GM21786 (cell line): Measurements from ENCODE around the gene BSG.
"Not testable (repeated sequence)": the region's sequence is repeated elsewhere in the genome, so short reads cannot be mapped to it uniquely, and the experiment has no call there.

ENCODE experiments used
- ATAC-seq: cut with Tn5 transposase; IDR thresholded peaks from one replicate; pipeline ENCODE4 v1.9.1; 2021; ENCODE audit not compliant: unreplicated experiment

BSG gene

DNA sequence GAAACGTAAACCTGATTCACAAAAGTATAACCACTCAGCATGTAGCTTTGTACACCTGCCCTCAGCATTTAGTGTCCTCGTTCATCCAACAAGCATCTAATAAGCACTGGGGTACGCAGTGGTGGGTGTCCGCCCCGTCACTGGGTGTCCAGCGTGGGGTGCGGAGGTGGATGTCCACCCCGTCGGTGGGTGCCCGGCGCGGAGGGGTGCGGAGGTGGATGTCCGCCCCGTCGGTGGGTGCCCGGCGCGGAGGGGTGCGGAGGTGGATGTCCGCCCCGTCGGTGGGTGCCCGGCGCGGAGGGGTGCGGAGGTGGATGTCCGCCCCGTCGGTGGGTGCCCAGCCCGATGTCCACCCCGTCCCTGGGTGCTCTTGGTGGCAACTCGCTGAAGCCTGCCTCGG, 12.8 kb downstream of the BSG start:
- not testable (repeated sequence) for ATAC-seq

DNA sequence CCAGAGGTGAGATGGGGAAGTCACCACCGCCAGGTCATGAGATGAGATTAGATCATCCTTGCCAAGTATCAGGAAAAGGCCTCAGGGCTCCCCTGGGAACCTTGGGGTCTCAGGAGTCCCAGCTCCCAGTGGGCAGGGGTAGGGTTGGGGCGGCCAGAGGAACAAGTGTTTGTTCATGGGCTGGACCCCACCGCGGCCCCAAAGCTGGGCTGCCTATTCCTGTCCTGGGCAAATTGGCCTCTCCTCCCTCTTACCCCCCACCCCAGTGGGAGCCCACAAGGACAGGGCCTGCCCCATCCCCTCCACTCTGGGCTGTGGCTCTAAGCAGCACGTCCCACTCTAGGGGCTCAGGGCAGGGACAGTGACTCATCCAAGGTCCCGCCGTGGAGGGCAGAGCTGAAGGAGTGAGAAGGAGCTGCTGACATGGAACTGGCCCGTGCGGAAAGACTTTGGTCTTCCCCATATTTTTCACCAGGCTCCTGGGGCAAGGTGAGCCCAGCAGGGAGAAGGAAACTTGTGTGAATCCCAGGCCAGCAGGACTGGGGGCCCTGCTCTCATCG, 13.2 kb downstream of the BSG start:
- ATAC-seq: no peak

DNA sequence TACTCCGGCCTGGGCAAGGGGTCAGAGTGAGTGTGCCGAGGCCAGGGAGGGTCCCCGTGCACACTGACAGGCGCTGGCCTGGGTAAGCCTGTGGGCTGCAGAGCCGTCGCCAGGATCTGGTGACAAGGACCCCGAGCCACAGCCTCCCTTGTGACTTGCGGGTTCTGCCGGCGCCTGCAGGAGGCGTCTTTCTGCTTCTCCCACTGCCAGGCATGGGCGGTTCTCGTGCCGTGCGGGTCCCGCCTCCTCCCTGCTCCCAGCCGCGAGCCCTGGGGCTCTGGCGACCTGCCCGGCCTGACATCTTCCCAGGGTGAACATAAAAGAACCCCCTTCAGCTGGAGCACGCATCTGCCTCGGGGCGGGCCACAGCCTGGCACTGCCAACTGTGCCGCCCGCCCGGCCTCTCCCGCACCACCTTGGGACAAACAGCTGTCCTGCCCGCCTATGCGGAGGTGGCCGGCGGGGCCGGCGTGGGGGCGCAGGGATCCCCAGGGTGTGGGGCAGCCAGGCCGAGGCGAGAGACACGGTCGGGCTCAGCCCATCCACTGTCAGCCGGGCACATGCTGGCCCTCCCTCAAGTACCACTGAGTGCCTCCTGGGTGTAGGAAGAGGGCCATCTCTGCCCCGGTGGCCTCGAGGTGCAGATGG, 15.8 kb downstream of the BSG start:
- ATAC-seq: no peak

DNA sequence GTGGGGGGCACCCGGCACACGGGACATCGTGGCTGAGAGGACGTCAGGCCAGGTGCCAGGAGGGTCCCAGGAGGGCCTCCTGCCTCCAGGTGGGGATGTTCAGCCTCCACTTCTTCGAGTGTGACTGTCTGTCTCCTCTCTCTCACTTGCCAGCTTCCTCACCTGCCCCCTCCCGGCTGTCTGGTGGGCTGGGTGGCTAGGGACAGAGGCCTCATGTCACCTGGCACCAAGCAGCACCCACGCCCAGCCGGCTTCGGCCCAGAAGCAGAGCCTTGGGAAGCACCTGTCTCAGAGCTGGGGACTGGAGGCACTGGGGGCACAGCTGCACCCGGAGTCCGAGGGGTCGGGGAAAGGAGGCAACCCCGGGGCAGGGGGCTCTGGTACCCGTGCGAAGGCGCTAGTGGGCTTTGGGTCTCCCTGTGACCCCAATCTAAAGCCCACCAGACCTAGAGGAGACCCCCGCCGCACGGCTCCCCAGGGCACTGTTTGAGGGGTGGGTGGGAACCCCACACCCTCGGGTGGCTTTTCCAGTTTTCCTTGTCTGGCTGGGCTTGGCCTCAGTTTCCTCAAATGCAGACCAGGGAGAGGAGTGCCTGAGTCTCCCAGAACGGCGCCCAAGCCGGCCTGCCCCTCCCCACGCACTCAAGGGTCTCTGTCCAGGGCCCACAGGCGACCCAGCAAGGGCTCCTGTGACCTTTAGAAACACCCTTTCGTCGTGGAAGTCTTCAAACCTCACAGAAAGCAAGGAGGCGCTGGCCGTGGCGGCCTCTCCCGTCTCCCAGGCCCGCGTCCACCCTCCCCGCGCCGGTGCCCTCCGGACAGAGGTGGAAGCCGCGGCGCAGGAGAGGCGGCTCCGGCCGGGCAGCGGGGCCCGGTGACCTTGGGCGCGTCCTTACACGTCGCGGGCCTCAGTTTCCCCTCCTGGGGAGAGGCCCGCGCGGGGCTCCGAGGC, 16.6 kb downstream of the BSG start:
- no peak for ATAC-seq

DNA sequence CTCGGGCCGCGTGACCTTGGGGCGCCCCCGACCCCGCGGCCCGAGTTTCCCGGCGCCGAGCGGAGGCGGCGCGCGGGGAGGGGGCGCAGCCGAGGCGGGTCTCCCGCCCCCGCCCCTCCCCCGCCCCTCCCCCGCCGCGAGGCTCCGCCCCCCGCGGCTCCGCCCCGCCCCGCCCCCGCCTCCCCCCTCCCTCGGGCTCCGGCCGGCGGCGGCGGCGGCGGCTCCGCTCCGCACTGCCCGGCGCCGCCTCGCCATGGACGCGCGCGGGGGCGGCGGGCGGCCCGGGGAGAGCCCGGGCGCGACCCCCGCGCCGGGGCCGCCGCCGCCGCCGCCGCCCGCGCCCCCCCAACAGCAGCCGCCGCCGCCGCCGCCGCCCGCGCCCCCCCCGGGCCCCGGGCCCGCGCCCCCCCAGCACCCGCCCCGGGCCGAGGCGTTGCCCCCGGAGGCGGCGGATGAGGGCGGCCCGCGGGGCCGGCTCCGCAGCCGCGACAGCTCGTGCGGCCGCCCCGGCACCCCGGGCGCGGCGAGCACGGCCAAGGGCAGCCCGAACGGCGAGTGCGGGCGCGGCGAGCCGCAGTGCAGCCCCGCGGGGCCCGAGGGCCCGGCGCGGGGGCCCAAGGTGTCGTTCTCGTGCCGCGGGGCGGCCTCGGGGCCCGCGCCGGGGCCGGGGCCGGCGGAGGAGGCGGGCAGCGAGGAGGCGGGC, 17.4 kb downstream of the BSG start, which contains the start of gene HCN2:
TSS of gene HCN2 (plus strand) at position 189 of the 703 bp plus-strand sequence. CDS start at position 254, 65 bp downstream.
- no peak for ATAC-seq

DNA sequence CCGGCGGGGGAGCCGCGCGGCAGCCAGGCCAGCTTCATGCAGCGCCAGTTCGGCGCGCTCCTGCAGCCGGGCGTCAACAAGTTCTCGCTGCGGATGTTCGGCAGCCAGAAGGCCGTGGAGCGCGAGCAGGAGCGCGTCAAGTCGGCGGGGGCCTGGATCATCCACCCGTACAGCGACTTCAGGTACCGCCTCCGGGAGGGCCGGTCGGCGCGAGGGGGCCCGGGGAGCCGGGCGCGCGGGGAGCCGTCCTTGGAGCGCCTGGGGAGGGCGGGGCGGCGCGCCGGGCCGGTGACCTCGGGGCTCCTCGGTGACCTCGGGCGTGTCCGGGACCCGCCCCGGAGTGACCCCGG, 18.0 kb downstream of the BSG start:
- ATAC-seq: no peak

DNA sequence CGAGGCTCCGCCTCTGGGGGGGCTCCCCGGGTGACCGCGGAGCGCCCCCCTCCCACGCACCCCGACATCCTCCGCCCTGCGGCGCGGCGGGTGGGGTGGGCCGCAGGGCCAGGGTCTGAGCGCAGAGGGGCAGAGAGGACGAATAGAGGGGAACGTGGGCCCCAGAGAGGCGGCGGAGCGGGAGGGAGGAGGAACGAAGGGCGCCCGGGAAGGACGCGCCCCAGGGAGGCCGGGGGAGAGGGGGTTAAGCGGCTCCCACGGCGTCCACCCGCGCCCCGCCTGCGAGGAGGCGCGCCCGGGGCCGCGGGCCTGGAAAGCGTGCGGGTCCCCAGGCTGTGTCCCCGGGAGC, 18.3 kb downstream of the BSG start:
- ATAC-seq: no peak

DNA sequence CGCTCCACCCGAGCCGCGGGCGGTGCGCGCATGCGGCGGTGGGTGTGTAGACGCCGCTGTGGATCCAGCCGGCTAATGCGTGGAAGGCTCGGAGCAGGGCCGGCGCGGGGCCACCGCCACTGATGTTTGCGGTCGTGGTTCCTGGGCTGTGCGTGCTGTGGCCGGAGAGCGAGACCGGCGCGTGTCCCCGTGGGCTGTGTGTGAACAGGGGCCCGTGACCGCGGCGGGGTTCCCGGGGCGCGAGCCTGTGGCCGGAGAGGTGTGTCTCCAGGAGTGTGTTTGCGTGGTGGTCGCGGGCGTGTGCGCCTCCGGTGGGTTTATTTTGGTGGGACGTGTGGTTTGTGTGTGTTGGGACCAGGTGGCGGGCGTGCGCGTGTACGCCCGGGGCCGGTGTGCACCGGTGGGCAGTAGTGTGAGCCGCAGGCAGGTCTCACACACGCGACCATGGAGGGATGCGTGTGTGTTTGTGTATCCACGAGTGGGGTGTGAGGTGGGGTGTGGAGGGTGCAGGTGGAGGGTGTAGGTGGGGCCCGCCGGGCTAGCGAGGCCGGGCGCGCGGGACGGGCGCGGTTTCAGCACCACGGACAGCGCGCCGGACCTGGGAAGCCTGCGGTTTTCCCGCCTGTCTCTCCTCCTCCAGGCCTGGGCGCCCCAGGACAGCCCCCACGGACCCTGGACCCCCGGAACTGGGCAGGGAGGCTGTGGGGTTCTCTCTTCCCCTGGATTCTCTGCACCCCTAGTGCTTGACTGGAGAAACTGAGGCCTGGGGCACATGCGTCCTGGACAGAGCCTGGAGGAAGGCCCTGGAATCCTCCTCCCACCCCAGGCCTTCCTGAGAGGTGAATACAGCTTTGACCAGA, 18.9 kb downstream of the BSG start:
- ATAC-seq: no peak

DNA sequence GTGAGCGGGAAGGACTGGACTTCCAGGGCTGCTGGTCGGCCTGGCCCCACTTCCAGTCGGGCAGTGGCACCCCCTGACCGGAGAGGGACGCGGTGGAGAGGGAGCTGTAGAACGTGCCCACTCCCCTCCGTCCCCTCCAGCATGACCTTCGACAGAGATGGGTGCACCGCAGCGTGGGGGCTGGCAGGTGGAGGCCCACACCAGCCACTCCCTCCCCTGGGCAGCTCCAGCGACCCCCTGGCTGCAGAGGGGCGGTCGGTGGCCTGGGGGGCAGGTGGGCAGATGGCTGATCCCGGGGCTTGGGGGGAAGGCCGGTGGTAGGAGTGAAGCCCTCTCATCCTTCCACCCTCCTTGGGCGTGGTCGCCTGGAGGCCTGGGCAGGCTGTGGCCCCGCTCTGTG, 19.7 kb downstream of the BSG start:
- no peak for ATAC-seq

DNA sequence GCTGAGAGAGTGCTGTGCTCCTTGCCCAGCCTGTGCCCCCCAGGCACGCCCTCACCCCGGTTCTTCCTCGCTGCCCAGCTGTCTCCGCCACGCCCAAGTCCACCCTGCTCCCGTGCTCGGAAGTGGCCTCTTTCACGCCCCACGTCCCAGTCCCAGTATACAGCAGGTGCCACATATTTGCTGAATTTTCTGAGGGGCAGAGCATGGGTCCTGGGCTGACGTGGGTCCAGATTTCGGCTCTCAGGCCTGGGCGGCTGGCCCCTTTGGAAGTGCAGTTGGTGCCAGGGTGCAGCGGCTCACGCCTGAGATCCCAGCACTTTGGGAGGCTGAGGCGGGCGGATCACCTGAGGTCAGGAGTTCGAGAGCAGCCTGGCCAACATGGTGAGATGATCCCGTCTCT, 20.7 kb downstream of the BSG start:
- ATAC-seq: no peak

DNA sequence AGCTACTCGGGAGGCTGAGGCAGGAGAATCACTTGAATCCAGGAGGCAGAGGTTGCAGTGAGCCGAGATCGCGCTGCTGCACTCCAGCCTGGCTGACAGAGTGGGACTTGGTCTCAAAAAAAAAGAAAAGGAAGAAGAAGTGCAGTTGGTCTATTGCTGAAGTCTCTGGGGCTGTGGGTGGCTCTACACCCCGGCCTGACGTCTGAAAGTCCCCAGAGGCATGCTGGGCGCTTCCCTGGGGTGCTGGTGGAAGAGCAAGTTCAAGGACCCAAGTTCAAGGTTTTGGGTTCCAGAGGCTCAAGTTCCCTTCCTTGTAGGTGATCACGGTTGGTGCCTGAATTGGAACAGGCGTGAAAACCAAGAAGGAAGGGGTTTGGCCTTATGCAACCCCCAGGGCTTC, 21.1 kb downstream of the BSG start:
- no peak for ATAC-seq

DNA sequence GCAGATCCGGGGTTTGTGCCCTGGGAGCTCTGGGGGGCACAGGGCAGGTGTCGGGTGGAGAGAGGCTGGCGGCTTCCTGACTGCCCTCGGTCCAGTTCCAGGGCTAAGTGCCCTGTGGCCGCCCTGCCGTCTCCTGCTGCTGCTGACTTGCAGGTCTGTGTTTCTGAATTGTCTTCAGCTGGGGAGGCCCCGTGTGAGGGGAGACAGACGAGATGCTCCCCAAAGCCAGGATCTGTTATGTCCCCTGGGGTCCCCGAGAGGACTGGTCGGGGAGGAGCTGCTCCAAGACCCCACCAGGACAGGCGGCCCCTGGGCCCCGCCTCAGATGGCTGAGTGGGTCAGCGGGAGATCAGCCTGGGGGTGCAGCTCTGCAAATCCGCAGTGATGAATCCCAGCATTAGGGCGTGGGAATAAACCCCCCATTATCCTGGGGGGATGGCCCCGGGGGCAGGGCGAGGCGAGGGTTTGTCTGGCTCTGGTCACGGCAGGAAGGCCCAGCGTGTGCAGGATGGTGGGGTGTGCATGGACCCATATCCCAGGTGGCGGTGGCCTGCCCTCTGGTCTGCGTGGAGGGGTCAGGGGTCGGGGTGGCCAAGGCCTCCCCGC, 22.0 kb downstream of the BSG start:
- ATAC-seq: no peak

DNA sequence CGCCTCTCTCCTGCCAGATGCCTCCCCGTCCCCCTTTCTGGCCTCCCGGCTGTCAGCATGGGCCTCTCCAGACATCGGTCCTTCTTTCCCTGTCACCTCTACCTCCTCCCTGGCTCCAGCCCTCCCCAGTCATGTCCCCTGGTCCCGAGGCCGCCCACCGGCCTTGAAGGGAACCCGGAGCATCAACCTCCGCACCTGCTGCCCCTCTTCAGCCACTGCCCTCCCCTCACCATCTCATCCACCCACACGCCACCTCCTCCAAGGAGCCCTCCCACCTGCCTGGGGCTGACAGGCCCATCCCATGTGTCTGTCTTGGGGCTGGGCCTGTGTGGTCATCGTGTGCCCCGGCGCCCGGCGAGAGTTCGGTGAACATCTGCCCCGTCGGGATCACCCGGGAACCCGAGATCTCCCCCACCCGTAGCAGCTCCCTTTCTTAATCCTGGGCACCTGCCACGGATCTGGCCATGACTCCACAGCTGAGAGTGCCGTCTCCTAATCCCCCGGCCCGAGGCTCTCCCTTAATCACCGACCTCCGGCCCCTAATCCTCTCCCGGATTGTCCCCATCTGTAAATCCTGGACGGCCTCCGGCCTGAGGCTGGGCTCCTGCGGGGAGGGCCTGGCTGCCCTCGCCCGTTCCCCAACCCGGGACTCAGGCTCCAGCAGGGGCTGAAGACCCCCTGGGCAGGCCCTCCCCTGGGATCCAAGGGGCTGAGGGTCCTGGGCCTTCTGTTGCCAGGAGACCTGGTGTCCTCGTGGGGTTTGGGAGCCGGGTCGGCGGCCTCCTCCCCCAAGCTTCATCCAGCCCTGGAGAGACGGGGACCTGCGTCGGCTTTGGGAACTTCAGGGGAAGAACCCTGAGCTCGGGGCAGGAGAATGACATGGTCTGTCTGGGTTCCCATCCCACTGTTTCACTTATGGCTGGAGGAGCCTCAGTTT, 23.2 kb downstream of the BSG start:
- no peak for ATAC-seq

DNA sequence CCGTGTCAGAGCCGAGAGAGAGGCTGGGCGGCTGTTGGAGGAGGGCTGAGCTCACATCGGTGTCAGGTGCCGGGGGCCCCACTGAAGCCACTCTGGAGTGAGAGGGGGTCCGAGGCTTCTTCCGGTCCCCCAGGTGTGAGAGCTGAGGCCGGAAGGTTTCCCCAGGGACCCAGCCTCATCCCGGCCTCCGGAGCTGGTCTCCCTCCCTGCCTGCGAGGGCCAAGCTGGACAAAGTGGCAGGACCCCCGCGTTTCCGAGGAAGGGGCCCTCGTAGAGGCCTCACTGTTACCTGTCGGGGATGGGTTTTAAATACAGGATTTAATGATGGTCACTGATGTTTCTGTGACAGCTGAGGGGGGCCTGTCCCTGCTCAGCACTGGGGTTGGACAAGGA, 23.9 kb downstream of the BSG start:
- no peak for ATAC-seq

DNA sequence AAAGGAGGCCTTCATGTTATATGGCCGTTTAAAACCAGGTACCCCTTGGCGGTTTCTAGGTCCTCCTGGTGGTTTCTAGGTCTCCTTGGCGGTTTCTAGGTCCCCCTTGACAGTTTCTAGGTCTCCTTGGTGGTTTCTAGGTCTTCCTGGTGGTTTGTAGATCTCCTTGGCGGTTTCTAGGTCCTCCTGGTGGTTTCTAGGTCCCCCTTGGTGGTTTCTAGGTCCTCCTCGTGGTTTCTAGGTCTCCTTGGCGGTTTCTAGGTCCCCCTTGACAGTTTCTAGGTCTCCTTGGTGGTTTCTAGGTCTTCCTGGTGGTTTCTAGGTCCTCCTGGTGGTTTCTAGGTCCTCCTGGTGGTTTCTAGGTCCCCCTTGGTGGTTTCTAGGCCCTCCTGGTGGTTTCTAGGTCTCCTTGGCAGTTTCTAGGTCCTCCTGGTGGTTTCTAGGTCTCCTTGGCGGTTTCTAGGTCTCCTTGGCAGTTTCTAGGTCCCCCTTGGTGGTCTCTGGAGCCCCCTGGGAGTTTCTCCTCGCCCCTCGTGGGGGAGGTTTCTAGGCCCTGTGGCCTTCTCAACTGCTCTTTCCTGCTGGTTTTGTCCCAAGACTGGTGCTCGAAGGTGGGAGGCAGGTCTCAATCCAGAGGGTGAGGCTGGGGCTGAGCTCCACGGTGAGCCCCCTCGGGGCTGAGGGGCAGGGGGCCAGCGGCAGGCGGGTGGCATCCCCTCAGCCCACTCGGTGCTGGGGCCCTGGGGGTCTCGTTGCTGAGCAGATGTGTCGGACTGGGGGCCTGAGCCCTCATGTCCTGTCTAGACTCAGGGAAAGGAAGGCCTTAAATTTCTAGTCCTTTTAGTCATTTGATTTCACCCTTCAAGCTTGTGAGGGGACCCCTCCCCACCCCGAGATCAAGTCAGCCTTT, 25.3 kb downstream of the BSG start:
- ATAC-seq: no peak

DNA sequence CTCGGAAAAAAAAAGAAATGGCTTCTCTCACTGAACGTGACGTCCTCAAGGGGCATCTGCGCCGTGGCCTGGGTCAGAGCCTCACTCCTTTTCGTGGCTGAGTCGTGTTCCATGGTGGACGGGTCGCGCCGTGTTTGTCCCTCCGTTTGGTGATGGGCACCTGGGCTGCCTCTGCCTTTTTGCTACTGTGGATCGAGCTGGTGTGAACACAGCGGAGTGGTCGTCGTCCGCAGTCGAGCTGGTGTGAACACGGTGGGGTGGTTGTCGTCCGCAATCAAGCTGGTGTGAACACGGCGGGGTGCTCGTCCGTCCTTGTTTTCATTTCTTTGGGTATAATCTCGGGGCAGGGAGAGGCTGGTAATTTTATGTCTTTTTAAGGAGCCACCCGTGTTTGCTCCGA, 28.9 kb downstream of the BSG start:
- no peak for ATAC-seq

DNA sequence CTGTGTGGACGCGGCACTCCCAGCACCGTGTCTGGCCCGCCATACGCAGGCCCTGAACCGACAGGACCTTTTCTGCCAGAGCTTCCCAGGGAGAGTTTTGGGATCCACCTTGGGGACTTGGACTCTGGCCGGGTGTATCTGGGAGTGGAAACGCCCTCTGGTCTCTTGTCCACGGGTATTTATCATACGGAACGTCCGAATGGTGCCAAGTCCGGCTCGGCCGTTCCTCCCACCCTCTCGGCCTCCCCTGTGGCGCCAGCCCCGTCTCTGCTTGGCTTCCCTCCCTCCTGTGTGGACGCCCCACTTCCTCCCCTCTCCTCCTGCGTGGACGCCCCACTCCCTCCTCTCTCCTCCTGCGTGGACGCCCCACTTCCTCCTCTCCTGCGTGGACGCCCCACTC, 29.4 kb downstream of the BSG start:
- no peak for ATAC-seq
